Lower lobe of right lung (tissue), 2 donors: Measurements from ENCODE around the gene NEBL. TPM values are rescaled to one million over a fixed set of nuclear protein-coding genes. Genes with fewer than 3 reads are reported as not detected.

Source experiments
- ATAC-seq, 2 donors: fragments of 200-7000 bp; cut with Tn5 transposase; one replicate each; pipeline ENCODE4 v1.9.1; 2020 to 2022; ENCODE audit warnings: mild to moderate bottlenecking in 2 of 2, moderate library complexity in 2 of 2
- DNase-seq: peaks from one replicate; pipeline ENCODE4 v3.0.0-alpha.2; 2020
- H3K27ac ChIP-seq: fragments of 200-600 bp; one replicate; pipeline ENCODE4 v1.8.0; 2022
- H3K27me3 ChIP-seq: fragments of 200-600 bp; one replicate; pipeline ENCODE4 v1.8.0; 2022; ENCODE audit warnings: low read depth
- H3K36me3 ChIP-seq: fragments of 200-600 bp; one replicate; pipeline ENCODE4 v1.8.0; 2022; ENCODE audit warnings: mild to moderate bottlenecking
- H3K4me1 ChIP-seq: fragments of 200-600 bp; one replicate; pipeline ENCODE4 v1.8.0; 2022
- H3K4me3 ChIP-seq: fragments of 200-600 bp; one replicate; pipeline ENCODE4 v1.8.0; 2022; ENCODE audit warnings: mild to moderate bottlenecking
- H3K9me3 ChIP-seq: fragments of 200-600 bp; one replicate; pipeline ENCODE4 v1.8.0; 2022
- CTCF ChIP-seq: fragments of 200-600 bp; IDR thresholded peaks from one replicate; pipeline ENCODE4 v1.8.0; 2022; ENCODE audit warnings: antibody characterized with exemption, mild to moderate bottlenecking
- intact Hi-C: fragments of 100-400 bp; cut with DNase I; formaldehyde crosslinking; loops from one replicate; pipeline ENCODE4 v1.11.0; 2022
- total RNA-seq: library from RNA; stranded (reverse); fragmentation: NEBNext Ultra II Directional; extraction: Animal tissue kit (Norgen Biotek cat#: 25700); gene quantifications from one replicate; pipeline ENCODE4 v1.2.1, GENCODE V29; 2021
- donor health status: DM: no; HTN: yes; CAD: no; lungs with severe emphysema.

Gene NEBL
- total RNA-seq, 1 donor from 2014 or later = 96.4 TPM

DNA sequence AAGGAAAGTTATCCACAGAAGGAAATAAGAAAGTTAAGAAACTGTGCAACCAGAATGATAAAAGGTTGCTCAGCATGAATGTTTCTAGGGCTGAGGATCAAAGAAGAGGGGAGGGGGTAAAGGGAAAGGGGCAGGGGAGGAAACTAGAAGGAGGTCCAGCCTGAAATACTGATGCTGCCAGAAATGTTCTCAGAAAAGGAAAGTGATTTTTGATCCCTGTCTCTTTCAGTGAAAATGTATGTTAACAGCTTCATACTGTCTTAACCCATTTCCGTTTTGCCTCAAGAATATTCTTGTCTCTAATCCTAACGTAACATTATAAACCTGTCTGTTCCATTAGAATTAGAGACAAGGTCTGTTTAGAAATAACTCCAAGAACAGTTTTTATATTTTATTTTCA is 49.6 kb downstream of the NEBL start:
- H3K36me3 ChIP-seq = peaks cover 7% of the 10 kb centered on the region
- DNase-seq (no peak), ATAC-seq (no peak)
- TF ChIP-seq CTCF = no peak
- no peak overlapping the region for H3K27ac ChIP-seq
- H3K4me3 ChIP-seq = no peak overlapping the region
- H3K9me3 ChIP-seq = no peaks in the 10 kb centered on the region
- intact Hi-C loops = no loop called here
- H3K27me3 ChIP-seq = no peaks in the 10 kb centered on the region
- no peaks in the 10 kb centered on the region for H3K4me1 ChIP-seq

GRCh38 chr10:20846263-20846662 is 50.8 kb downstream of the NEBL start:
- H3K27me3 ChIP-seq = no peaks in the 10 kb centered on the region
- ATAC-seq (no peak), DNase-seq (no peak)
- intact Hi-C loops = no loop called here
- no peaks in the 10 kb centered on the region for H3K9me3 ChIP-seq
- no peaks in the 10 kb centered on the region for H3K4me1 ChIP-seq
- H3K27ac ChIP-seq = no peak overlapping the region
- H3K36me3 ChIP-seq = peaks cover 7% of the 10 kb centered on the region
- no peak overlapping the region for H3K4me3 ChIP-seq
- TF ChIP-seq CTCF = no peak

- TF ChIP-seq CTCF = no peak
- no peak overlapping the region for H3K27ac ChIP-seq
- intact Hi-C loops = no loop called here
- H3K4me1 ChIP-seq = no peaks in the 10 kb centered on the region
- no peaks in the 10 kb centered on the region for H3K9me3 ChIP-seq
- no peaks in the 10 kb centered on the region for H3K27me3 ChIP-seq
- H3K36me3 ChIP-seq = peaks cover 15% of the 10 kb centered on the region
- ATAC-seq = no peak
- no peak overlapping the region for H3K4me3 ChIP-seq
- no peak for DNase-seq
Observed at GRCh38 chr10:20841419-20841818, 55.7 kb downstream of the NEBL start.

DNA sequence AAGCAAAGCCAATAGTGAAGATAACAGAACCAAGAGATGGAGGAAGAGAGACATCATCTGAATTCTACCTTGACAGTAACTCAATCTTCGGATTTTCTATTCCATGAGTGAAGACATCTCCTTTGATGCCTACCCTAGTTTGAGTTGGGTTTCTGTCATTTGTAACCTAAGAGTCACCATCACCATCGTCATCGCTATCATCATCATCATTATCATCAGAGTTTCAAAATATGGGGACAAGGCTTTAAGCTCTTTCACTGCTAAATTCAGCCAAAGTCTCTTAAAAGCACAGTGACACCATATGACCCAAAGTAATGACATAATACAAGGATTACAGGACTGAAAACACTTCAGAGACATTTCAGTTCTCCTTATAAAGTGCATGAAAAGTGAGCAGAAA is 57.2 kb downstream of the NEBL start:
- Histone ChIP-seq H3K27me3 (no peaks in the 10 kb centered on the region), H3K4me3 (no peak overlapping the region), H3K9me3 (no peaks in the 10 kb centered on the region), H3K4me1 (no peaks in the 10 kb centered on the region), H3K27ac (no peak overlapping the region), H3K36me3 (peaks cover 15% of the 10 kb centered on the region)
- ATAC-seq = no peak
- DNase-seq = no peak
- intact Hi-C loops = no loop called here
- no peak for TF ChIP-seq CTCF

- H3K27ac ChIP-seq = no peak overlapping the region
- ATAC-seq = no peak
- no peaks in the 10 kb centered on the region for H3K4me1 ChIP-seq
- no peaks in the 10 kb centered on the region for H3K9me3 ChIP-seq
- peaks cover 15% of the 10 kb centered on the region for H3K36me3 ChIP-seq
- intact Hi-C loops = no loop called here
- H3K4me3 ChIP-seq = no peak overlapping the region
- H3K27me3 ChIP-seq = no peaks in the 10 kb centered on the region
- no peak for DNase-seq
- no peak for TF ChIP-seq CTCF
Observed at GRCh38 chr10:20839141-20839540, 58.0 kb downstream of the NEBL start.

- ATAC-seq = no peak
- no peak overlapping the region for H3K4me3 ChIP-seq
- DNase-seq = no peak
- H3K9me3 ChIP-seq = no peaks in the 10 kb centered on the region
- no peak for TF ChIP-seq CTCF
- no peak overlapping the region for H3K27ac ChIP-seq
- H3K27me3 ChIP-seq = no peaks in the 10 kb centered on the region
- H3K4me1 ChIP-seq = no peaks in the 10 kb centered on the region
- peaks cover 15% of the 10 kb centered on the region for H3K36me3 ChIP-seq
- intact Hi-C loops = no loop called here
Observed at GRCh38 chr10:20836401-20836800, 60.7 kb downstream of the NEBL start.
